HG02938 (cell line): ENCODE data around the gene CRYBG3.
"Not testable (repeated sequence)": the region's sequence is repeated elsewhere in the genome, so short reads cannot be mapped to it uniquely, and the experiment has no call there.

Experiments used
- ATAC-seq: cut with Tn5 transposase; IDR thresholded peaks from one replicate; pipeline ENCODE4 v1.9.1; 2021; ENCODE audit warnings: mild to moderate bottlenecking, moderate library complexity; ENCODE audit not compliant: unreplicated experiment

CRYBG3 gene

DNA sequence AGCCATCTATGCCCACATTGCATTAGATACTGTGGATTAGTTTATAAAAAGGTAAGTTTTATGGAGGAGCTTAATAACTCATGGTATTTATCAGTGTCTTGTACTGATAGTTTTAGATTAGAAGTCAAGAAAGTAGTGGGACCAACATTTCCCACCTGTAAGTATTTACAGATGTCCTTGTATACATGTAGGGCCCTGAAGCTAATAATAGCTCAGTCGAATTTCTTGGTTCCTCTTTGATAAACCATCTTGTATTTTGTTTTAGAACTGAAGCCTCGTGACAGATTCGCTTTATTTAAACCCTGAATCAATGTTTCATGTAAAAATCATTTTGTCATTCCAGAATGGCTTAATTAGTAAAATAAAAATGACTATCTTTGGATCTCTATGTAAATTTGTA, 73.4 kb downstream of the CRYBG3 start:
- ATAC-seq = peak; percentile 80

DNA sequence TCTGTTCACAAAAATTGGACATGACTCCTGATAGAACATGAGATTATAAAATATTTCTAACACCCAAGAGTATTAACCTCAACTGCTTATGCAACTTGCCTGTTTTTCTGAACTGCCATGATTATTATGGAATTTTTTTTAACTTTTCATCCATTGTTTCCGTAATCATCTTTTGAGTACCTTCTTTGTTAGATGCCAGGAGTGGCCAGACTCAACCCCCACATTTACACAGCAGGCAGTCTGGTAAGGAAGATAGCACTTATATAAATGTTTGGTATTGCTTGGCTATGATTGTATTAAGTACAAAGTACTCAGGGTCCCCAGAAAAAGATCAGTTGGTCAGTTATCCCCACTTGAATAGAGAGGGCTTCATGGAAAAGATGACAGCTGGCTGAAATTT, 74.3 kb downstream of the CRYBG3 start:
- no peak for ATAC-seq

DNA sequence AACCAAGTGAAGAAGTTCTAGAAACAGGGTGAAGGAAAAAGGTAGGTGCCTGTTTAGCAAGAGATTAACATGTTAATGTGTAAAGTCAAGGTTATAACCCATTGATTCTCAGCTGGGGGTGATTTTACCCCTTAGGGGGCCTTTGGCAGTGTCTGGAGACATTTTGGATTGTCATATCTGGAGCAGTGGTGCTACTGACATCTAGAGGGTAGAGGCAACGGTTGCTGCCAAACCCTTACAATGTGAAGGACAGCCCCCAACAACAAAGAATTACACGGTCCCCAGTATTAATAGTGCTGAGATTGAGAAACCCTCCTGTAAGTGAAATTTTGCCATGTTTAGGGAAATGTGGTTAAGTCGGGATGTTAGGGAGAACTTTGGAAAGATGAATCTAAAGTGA, 74.7 kb downstream of the CRYBG3 start:
- no peak for ATAC-seq

DNA sequence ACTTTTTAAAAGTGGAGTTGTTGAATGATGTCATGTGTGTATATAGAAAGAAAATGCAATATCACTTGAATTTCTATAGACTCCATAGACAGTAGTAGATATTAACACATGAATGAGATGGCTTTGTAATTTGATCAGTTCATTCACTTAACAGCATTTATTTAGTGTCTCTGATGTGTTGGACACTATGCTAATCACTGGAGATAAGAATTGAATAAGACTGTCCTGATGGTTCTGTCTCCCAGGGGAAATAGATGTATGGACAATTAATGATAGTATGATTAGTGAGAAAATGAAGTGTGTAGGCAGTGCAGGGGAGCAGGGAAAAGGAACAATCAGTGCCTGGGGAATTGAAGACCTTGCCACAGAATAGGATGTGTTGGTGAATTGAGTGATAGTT, 77.5 kb downstream of the CRYBG3 start:
- ATAC-seq = no peak

DNA sequence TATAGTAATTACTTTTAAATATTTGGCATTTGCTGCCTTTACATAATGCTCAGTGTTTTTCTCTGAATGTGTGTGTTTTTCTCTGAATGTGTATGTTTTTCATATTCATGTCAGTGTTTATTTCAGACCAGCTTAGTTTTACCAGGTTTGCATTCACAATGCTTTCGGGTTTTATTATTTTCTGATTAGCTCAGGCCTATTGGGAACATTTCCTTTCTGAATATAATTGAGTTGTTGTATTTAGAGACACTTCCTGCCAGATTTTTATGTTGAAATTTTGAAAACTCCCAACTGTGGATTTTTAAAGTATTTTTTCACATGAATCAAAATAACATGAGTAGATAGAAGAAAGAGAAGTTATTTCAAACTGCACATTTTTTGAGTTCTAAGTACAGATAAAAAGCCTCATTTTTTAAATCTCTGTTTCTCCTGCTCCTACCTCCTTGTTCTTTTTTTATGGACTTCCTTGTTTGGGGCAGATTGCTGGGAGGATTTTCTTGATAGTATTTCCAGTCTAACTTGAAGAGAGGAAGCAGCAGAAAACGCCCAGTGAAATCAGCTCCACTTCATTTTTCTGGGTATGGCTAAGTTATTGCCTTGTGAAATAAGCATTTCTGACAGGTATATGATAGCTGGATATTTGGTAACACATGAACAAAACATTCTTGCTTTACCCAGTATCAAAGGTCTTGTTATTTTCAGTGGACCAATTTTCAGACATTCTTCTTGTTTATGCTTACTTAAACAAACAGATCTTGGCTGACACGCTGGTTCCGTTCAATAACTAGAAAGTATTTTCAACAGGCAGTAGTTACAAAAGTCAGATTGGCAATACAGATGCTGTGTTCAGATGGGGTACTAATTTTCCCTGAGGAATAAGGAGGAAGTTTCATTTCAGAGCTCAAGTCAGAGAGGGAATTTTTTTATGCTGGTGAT, 79.8 kb downstream of the CRYBG3 start:
- no peak for ATAC-seq

- not testable (repeated sequence) for ATAC-seq
Measured at GRCh38 chr3:97909830-97910229, 88.0 kb downstream of the CRYBG3 start.

GRCh38 chr3:97910236-97910831, 88.5 kb downstream of the CRYBG3 start:
- ATAC-seq = not testable (repeated sequence)

DNA sequence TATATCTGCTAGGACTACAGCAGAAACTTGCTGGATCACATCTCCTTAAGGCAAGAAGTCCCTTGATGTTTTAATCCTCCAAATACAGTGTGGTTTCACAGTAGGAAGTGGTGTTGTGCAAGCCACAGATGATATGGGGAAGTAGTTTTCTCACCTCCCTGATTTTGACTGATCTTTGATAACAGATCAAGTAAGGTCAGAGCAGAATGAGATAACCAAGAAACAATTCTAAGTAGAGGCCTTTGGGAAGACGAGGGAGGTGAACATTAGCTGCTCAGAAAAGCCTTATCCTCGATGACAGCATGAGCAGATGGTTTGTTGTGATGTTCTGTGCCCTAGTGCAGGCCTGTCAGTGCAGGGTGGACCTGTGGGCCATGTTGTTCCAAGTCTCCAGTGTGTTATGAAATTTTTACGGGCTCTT, 89.1 kb downstream of the CRYBG3 start:
- no peak for ATAC-seq

DNA sequence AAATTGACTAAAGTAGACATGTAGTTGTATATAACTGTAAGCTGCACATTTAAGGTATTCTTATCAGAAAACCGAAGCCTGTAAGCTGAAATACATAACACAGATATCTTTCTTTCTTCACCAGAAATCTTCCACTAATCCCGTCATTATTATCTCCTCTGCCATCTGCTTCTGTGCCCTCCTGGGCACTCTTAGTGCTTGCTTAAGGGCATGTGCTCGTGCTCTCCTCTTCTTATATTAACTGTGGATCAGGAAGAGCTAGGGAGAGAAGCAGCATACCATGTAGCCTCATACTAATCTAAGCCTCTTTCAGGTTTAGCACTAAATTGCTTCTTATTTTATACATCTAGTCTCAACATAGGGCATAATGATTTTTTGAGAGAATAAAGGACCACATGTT, 89.6 kb downstream of the CRYBG3 start:
- no peak for ATAC-seq

DNA sequence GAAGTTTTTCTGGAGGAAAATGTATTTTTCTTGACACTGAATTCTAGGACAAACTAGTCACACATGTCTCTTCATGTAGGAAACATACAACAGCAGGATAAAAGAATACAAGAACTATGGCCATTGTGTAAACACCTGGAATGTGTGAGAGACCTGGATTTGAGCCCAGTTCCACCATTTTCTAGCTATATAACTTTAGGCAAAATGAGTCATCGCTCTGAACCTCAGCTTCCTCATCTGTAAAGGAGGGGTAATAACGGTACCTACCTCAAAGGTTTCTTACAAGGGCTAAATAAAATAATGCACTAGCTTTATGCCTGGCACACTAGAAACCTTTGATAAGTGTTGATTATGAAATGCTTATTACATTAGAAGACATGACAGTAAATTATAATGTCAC, 92.6 kb downstream of the CRYBG3 start:
- no peak for ATAC-seq

DNA sequence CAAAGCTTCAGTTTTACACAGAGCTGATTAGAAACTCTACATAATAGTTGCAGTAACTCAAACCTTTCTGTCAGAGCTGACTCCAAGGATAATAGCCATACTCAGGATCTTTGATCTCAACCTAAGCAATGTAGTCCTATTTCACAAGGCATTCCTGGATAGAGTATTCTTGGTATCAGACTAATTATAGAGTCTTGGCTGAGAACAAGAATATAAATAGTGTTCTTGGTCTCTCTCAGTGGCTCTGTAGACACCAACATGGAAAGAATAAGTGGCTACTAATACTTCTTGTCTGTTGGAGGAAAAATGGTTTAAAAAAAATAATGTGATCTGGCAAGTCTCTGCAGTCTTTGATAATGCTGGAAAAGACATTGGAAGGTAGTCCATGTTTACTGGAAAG, 94.8 kb downstream of the CRYBG3 start:
- no peak for ATAC-seq

- ATAC-seq = no peak
Measured at GRCh38 chr3:97917813-97918536, 96.2 kb downstream of the CRYBG3 start.

GRCh38 chr3:97927704-97928103, 105.9 kb downstream of the CRYBG3 start:
- no peak for ATAC-seq

DNA sequence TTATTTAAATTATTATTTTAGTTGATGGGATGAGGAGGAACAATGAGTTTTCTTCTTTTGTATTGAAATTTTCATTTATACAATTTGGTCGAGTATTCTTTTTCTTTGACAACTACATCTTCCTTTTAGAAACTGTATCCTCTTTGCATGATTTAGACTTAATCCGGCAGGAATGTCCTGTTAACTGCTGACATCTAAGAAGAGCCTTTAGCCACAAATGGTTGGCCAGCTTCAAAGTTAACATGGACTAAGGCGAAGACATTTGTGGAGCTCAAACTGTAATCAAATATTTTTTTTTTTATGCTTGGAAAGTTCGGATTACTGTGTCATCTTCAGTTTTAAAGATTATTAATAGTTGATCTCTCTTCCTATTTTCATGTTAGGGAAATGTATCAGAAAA, 107.2 kb downstream of the CRYBG3 start:
- no peak for ATAC-seq

DNA sequence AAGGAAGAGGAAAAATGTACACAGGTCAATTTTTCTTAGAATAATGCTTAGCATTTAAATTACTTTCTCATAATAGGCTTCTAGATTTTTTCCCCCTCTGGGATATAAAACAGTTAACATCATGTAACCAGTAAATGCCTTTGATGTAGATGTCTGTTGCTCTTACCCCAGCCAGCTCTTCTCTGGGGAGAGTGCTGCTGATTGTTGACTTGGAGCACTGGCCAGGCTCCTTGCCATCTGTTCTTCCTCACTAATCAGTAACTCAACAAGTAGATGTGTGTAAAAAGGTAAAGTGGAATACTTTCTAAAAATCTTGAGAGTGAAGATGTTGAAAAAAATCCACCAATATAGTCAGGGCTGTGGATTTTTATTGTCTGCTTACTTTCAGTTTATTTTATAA, 108.2 kb downstream of the CRYBG3 start:
- no peak for ATAC-seq

DNA sequence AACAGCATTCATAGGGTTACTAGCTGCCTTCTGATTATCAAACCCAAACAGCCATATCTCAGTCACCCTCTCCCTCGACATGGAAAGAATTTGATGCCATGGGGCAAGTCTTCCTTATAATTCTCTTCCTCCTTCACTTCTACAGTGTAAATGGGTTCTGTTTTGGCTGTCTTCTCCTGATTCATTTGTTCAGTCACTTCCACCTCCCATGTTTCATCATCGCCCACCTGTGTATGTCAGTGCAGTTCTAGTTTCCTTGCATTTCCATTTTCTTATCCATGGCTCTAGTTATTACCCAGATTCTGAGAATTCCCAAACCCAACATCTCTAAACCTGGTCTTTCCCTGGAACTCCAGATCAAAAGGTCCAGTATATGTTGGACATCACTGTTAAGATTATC, 109.4 kb downstream of the CRYBG3 start:
- ATAC-seq = no peak

DNA sequence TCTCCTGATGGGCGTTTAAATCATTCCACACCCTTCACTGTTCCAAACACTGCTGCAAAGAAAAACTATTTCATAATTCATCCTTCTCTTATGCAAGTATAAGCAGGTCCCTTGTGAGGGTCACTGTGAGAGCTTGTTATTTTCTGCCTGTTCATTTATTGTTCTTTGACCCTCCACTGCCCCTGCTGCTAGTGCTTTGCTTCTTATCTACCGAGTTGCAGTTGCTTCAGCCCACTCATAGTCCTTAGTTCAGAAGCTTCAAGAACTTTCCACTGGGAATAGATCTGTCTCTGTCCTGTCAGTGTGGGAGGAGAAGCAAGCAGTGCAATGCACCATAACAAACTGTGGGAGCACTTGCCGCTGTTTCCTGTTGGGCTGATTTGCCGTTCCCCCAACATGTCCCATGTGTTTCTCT, 110.6 kb downstream of the CRYBG3 start:
- no peak for ATAC-seq

GRCh38 chr3:97934980-97935695, 113.3 kb downstream of the CRYBG3 start:
- no peak for ATAC-seq

DNA sequence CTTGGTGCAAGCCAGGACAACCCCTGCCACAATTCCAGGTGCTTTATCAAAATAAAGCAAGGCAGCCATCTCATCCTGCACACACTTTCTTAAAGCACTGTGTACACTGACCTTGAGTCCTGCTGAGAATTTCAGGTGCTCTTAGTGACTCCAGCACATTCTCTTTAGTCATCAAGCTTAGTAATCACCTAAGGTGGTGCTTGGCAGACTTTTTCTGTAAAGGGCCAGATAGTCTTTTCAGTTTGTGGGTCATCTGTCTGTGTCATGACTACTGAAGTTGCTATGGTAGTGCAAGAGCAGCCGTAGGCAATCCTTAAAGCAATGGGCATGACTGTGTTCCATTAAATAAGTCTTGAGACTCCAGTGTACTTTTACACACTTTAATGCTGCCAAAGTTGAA, 114.0 kb downstream of the CRYBG3 start:
- no peak for ATAC-seq

DNA sequence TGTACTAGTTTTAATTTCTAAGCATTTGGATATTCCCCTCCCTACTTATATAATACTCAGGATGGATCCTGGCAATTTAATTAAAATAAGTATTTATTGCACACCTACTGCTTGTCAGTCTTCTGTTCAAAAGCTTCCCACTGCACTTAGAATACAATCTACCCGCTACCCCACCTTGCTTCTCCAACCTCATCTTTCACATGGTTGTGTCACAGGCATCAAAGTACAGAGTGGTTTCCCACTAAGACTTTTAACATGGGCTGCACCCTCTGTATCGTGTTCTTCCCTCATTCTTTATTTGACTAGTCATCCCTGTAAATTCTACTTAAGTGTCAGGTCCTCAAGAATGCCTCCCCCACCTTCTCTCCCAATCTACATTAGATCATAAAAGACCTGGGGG, 115.4 kb downstream of the CRYBG3 start:
- no peak for ATAC-seq

DNA sequence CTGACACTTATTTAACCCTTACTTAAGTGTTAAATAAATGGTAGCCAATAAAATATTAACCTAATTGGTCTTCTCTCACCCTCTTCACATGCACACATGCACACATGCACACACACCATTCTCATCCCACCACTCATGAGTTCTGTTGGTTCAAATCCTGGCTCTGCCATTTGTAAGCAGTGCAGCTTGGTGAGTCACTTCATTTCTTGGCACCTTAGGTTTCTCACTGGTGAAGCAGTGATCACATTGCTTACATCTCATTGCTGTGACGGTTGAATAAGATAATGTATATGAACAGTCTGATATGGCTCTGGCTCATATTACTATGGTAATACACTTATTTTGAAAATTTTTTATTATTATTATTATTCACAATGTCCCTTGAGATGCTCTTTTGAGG, 116.6 kb downstream of the CRYBG3 start:
- ATAC-seq = no peak
